ENCODE measurements around the gene CNTRL. TPM values are rescaled to one million over a fixed set of nuclear protein-coding genes. Genes with fewer than 3 reads are reported as not detected.
"Not testable (repeated sequence)": the region's sequence is repeated elsewhere in the genome, so short reads cannot be mapped to it uniquely, and the experiment has no call there.

Gene CNTRL
- total RNA-seq, 1 donor from 2014 or later: 18.2 TPM

- no peak for DNase-seq (ENCODE audit: low spot score, unreplicated experiment)
- TF ChIP-seq CTCF (IDR thresholded peaks at IDR 0.05; ENCODE audit: unreplicated experiment): no peak
- Mint-ChIP-seq H3K4me1 (ENCODE audit: low read depth) (peaks cover 18% of the 10 kb centered on the region), H3K9me3 (ENCODE audit: low read depth) (no peaks in the 10 kb centered on the region), H3K36me3 (ENCODE audit: insufficient read depth) (peaks cover 16% of the 10 kb centered on the region), H3K4me3 (ENCODE audit: low read depth) (no peak overlapping the region), H3K27ac (no peak overlapping the region), H3K27me3 (no peaks in the 10 kb centered on the region)
Measured at GRCh38 chr9:121178676-121179372, 104.1 kb downstream of the CNTRL start.

GRCh38 chr9:121179373-121179721, 104.6 kb downstream of the CNTRL start:
- H3K27ac Mint-ChIP-seq; H3K4me3 Mint-ChIP-seq (ENCODE audit: low read depth); DNase-seq (ENCODE audit: low spot score, unreplicated experiment); H3K9me3 Mint-ChIP-seq (ENCODE audit: low read depth); H3K27me3 Mint-ChIP-seq: not testable (repeated sequence)
- H3K36me3 Mint-ChIP-seq (ENCODE audit: insufficient read depth): peaks cover 16% of the 10 kb centered on the region
- H3K4me1 Mint-ChIP-seq (ENCODE audit: low read depth): peaks cover 21% of the 10 kb centered on the region

GRCh38 chr9:121179930-121180681, 105.4 kb downstream of the CNTRL start:
- no peaks in the 10 kb centered on the region for H3K9me3 Mint-ChIP-seq (ENCODE audit: low read depth)
- H3K4me3 Mint-ChIP-seq (ENCODE audit: low read depth): no peak overlapping the region
- no peak for DNase-seq (ENCODE audit: low spot score, unreplicated experiment)
- peaks cover 23% of the 10 kb centered on the region for H3K4me1 Mint-ChIP-seq (ENCODE audit: low read depth)
- no peak overlapping the region for H3K27ac Mint-ChIP-seq
- peaks cover 14% of the 10 kb centered on the region for H3K36me3 Mint-ChIP-seq (ENCODE audit: insufficient read depth)
- TF ChIP-seq CTCF (IDR thresholded peaks at IDR 0.05; ENCODE audit: unreplicated experiment): no peak
- H3K27me3 Mint-ChIP-seq: no peaks in the 10 kb centered on the region

- TF ChIP-seq CTCF (IDR thresholded peaks at IDR 0.05; ENCODE audit: unreplicated experiment): no peak
- Mint-ChIP-seq H3K4me3 (ENCODE audit: low read depth) (no peak overlapping the region), H3K27ac (no peak overlapping the region), H3K36me3 (ENCODE audit: insufficient read depth) (peaks cover 16% of the 10 kb centered on the region), H3K9me3 (ENCODE audit: low read depth) (no peaks in the 10 kb centered on the region), H3K4me1 (ENCODE audit: low read depth) (peaks cover 25% of the 10 kb centered on the region), H3K27me3 (no peaks in the 10 kb centered on the region)
- DNase-seq (ENCODE audit: low spot score, unreplicated experiment): no peak
Measured at GRCh38 chr9:121182101-121182836, 107.5 kb downstream of the CNTRL start.

GRCh38 chr9:121182989-121183388, 108.2 kb downstream of the CNTRL start:
- peak overlapping the region; percentile 87 for H3K27ac Mint-ChIP-seq

More at GRCh38 chr9:121182989-121183388, 108.2 kb downstream of the CNTRL start:
- Mint-ChIP-seq H3K27me3 (no peaks in the 10 kb centered on the region), H3K9me3 (ENCODE audit: low read depth) (no peaks in the 10 kb centered on the region), H3K36me3 (ENCODE audit: insufficient read depth) (peaks cover 16% of the 10 kb centered on the region), H3K4me1 (ENCODE audit: low read depth) (peaks cover 32% of the 10 kb centered on the region), H3K4me3 (ENCODE audit: low read depth) (no peak overlapping the region)
- no peak for DNase-seq (ENCODE audit: low spot score, unreplicated experiment)
- no peak for TF ChIP-seq CTCF (IDR thresholded peaks at IDR 0.05; ENCODE audit: unreplicated experiment)
